Thyroid gland (tissue), 4 donors: ENCODE results near the gene WDR27. TPM values are rescaled to one million over a fixed set of nuclear protein-coding genes. Genes with fewer than 3 reads are reported as not detected.

Source experiments
- DNase-seq, 2 donors: peaks; one replicate each; pipeline ENCODE4 v3.0.0-alpha.2; 2019
- H3K27ac ChIP-seq, 3 donors: fragments of 200-600 bp; sonication (generic); 1 replicate in 2 of 3; 2 replicates in 1 of 3; pipeline ENCODE4 v1.5.1; 2016 to 2019; ENCODE audit warnings: mild to moderate bottlenecking in 1 of 3, moderate library complexity in 1 of 3
- H3K27me3 ChIP-seq: fragments of 200-600 bp; sonication (generic); one replicate; pipeline ENCODE4 v1.5.1; 2019
- H3K36me3 ChIP-seq, 2 donors: fragments of 200-600 bp; sonication (generic); one replicate each; pipeline ENCODE4 v1.5.1; 2016 to 2019
- H3K4me1 ChIP-seq, 2 donors: fragments of 200-600 bp; sonication (generic); one replicate each; pipeline ENCODE4 v1.5.1; 2017 to 2019
- H3K4me3 ChIP-seq, 3 donors: fragments of 200-600 bp; sonication (generic); replicated peaks in 1 of 3; 1 replicate in 2 of 3; 2 replicates in 1 of 3; pipeline ENCODE4 v1.5.1; 2016; ENCODE audit warnings: mild to moderate bottlenecking in 1 of 3
- H3K9me3 ChIP-seq: fragments of 200-600 bp; sonication (generic); one replicate; pipeline ENCODE4 v1.5.1; 2017
- POLR2A ChIP-seq, 2 donors: fragments of 450-650 bp; IDR thresholded peaks; one replicate each; pipeline ENCODE4 v1.6.1; 2017; ENCODE audit warnings: antibody characterized with exemption in 2 of 2, mild to moderate bottlenecking in 2 of 2, moderate library complexity in 1 of 2
- WGBS, 2 donors: methylation state at CpG; one replicate each; pipeline ENCODE4 v1.1.5; 2017; 5-methylcytosine and 5-hydroxymethylcytosine counted together
- intact Hi-C: fragments of 100-400 bp; cut with DNase I; formaldehyde crosslinking; loops from one replicate; pipeline ENCODE4 v1.15.1; 2023
- total RNA-seq, 4 donors: library from RNA; depleted of rRNA; stranded (reverse); fragments of >200 nt; gene quantifications; one replicate each; pipeline ENCODE4 v1.2.3, GENCODE V29; 2016
- TF ChIP-seq, protein P1 (sequence below), 6 experiments: fragments of 200-600 bp in 3 of 6; fragments of 450-650 bp in 3 of 6; sonication (generic) in 3 of 6; IDR thresholded peaks; one replicate each; pipeline ENCODE4 v1.5.1; 2016 to 2019; ENCODE audit warnings: antibody characterized with exemption in 6 of 6, mild to moderate bottlenecking in 2 of 6, inconsistent platforms in 1 of 6, moderate library complexity in 1 of 6

WDR27 gene
- total RNA-seq, 4 donors from 2014 or later: 48.9 to 74.6 (median 51.8) TPM

DNA sequence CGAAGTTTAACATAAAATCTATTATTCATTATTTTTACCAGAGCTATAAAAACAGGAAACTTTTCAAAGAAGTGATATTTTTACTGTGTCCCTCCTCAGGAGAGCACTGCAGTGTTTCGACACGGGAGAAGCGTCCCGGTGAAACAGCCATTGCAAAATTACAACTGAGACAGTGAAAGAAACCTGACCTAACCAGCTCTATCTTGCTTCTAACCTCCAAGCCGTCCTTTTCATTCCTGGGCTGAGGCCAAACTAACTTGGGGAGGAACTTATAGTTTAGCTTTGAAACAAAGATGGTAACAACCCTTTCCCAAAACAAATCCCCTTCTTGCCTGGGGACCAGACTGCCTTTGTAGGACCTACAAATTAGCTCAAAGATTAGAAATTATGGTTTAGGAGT is 79.2 kb downstream of the WDR27 start:
- Histone ChIP-seq H3K4me1 (peaks cover 37 to 66% of the 10 kb centered on the region in 2 donors), H3K4me3 (no peak overlapping the region), H3K9me3 (no peaks in the 10 kb centered on the region), H3K27me3 (no peaks in the 10 kb centered on the region), H3K27ac (peak overlapping the region; percentile 68 to 79 (median 71)), H3K36me3 (no peaks in the 10 kb centered on the region)
- TF ChIP-seq, protein P1, sequence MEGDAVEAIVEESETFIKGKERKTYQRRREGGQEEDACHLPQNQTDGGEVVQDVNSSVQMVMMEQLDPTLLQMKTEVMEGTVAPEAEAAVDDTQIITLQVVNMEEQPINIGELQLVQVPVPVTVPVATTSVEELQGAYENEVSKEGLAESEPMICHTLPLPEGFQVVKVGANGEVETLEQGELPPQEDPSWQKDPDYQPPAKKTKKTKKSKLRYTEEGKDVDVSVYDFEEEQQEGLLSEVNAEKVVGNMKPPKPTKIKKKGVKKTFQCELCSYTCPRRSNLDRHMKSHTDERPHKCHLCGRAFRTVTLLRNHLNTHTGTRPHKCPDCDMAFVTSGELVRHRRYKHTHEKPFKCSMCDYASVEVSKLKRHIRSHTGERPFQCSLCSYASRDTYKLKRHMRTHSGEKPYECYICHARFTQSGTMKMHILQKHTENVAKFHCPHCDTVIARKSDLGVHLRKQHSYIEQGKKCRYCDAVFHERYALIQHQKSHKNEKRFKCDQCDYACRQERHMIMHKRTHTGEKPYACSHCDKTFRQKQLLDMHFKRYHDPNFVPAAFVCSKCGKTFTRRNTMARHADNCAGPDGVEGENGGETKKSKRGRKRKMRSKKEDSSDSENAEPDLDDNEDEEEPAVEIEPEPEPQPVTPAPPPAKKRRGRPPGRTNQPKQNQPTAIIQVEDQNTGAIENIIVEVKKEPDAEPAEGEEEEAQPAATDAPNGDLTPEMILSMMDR (IDR thresholded peaks at IDR 0.05): no peak
- no peak for TF ChIP-seq POLR2A (IDR thresholded peaks at IDR 0.05)
- WGBS, 2 donors: 29 to 30% methylated on average over 6 of the region's 6 CpGs
- DNase-seq: peak; percentile 60 to 69
- intact Hi-C loops: no loop called here

DNA sequence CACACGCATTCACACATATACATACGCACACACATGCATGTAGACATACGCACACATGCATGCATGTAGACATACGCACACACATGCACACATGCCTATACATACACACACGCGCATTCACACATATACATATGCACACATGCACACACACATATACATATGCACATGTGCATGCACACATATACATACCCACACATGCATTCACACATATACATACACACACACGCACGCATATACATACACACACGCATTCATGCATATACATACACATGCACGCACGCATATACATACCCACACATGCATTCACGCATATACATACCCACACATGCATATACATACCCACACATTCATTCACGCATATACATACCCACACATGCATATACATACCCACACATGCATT is 80.5 kb downstream of the WDR27 start:
- peaks cover 29 to 60% of the 10 kb centered on the region in 2 donors for H3K4me1 ChIP-seq
- TF ChIP-seq, protein P1 (IDR thresholded peaks at IDR 0.05): no peak
- TF ChIP-seq POLR2A (IDR thresholded peaks at IDR 0.05): no peak
- H3K9me3 ChIP-seq: no peaks in the 10 kb centered on the region
- no peaks in the 10 kb centered on the region for H3K27me3 ChIP-seq
- H3K27ac ChIP-seq: no peak overlapping the region
- H3K4me3 ChIP-seq: no peak overlapping the region
- 82 to 90% methylated on average over 13 of the region's 13 CpGs for WGBS, 2 donors
- intact Hi-C loops: no loop called here
- no peaks in the 10 kb centered on the region for H3K36me3 ChIP-seq
- DNase-seq: no peak

DNA sequence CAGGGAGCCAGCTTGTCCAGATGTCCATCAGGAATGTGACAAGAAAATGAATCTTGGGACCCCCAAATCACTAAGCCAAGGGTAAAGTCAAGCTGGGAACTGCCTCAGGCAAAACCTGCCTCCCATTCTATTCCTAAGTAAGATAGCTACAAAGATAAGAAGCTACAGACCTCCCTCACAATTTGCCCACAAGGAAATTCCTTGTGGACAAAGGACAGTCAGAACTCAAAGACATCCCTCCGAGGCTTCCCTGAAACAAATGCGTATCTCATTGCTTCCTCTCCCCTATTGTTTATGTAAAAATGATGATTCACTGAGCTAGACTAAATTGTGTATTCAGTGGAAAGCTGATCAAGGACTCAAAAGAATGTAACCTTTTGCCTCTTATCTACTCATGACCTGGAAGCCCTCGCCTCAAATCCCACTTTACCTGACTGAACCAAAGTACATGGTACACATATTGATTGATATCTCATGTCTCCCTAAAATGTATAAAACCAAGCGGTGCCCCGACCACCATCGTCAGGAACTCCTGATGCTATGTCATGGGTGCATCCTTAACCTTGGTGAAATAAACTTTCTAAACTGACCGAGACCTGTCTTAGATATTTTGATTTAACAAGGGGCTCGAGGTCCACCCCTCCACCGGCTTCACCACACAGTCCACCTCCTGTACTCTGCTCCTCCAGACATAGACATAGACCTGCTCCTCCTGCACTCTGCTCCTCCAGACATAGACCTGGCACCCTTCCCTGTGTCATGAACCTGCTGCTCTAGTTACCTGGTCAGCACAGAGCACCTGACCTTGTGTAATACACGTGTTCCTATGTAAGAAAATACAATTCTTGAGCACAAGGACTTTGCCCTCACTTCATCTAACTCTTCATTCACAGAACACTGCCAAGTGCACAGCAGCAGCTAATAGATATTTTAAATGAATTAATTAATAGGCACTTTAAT is 81.4 kb downstream of the WDR27 start:
- intact Hi-C loops: no loop called here
- TF ChIP-seq, protein P1 (IDR thresholded peaks at IDR 0.05): no peak
- no peak for TF ChIP-seq POLR2A (IDR thresholded peaks at IDR 0.05)
- no peaks in the 10 kb centered on the region for H3K27me3 ChIP-seq
- 76 to 84% methylated on average over 10 of the region's 10 CpGs for WGBS, 2 donors
- no peaks in the 10 kb centered on the region for H3K36me3 ChIP-seq
- DNase-seq: peak; percentile 63 to 65
- no peaks in the 10 kb centered on the region for H3K9me3 ChIP-seq
- peaks cover 29 to 60% of the 10 kb centered on the region in 2 donors for H3K4me1 ChIP-seq
- no peak overlapping the region for H3K4me3 ChIP-seq
- H3K27ac ChIP-seq: peak overlapping the region; percentile 11 to 49 (median 46)

DNA sequence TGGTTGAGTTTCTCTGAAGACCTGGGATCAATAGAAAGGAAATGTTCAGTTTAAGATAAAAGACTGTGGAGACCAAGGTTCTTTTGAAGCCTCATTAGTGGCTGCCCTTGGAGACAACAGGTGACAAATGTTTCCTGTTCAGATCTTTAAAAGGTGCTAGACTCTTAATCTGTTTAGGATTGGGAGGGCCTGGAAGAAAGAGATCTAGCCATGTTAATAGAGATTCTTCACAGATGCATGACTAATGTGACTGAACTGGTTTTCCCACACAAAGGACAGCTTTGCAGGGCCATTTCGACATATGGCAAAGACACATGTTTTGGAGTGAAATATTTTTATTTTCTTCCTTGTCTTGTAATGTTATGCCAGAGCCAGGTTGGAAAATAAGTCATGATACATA is 82.2 kb downstream of the WDR27 start:
- no peak overlapping the region for H3K4me3 ChIP-seq
- intact Hi-C loops: no loop called here
- H3K27ac ChIP-seq: peak overlapping the region in 2 of 3 donors; percentile 27 to 49
- TF ChIP-seq POLR2A (IDR thresholded peaks at IDR 0.05): no peak
- TF ChIP-seq, protein P1 (IDR thresholded peaks at IDR 0.05): no peak
- H3K4me1 ChIP-seq: peaks cover 29 to 53% of the 10 kb centered on the region in 2 donors
- no peak for DNase-seq
- 94 to 96% methylated on average over 1 of the region's 1 CpG for WGBS, 2 donors
- H3K9me3 ChIP-seq: no peaks in the 10 kb centered on the region
- no peaks in the 10 kb centered on the region for H3K36me3 ChIP-seq
- no peaks in the 10 kb centered on the region for H3K27me3 ChIP-seq
